Measurements from ENCODE around the gene PHEX.

Gene PHEX

GRCh38 chrX:21990832-21991231 lies 41.3 kb upstream of the PHEX start:
- Histone ChIP-seq H3K36me3 (ENCODE audit: control insufficient read depth in 1 of 2, insufficient read depth in 2 of 2, low read length in 2 of 2) (peaks cover 19 to 27% of the 10 kb centered on the region in 2 experiments), H3K79me2 (ENCODE audit: control insufficient read depth, insufficient read depth, low read length, poor library complexity) (no peaks in the 10 kb centered on the region), H4K91ac (ENCODE audit: low read depth, low read length) (no peak overlapping the region), H3K4ac (ENCODE audit: low read depth, low read length) (no peak overlapping the region), H3K9me3 (ENCODE audit: insufficient read depth, low read depth, low read length) (no peaks in the 10 kb centered on the region), H3K4me2 (ENCODE audit: low read length) (no peak overlapping the region), H3K4me3 (ENCODE audit: low read depth, low read length) (no peak overlapping the region), H2AK5ac (ENCODE audit: low read length) (no peak overlapping the region), H3K4me1 (ENCODE audit: control insufficient read depth in 1 of 2, insufficient read depth in 2 of 2, low read length in 2 of 2) (no peaks in the 10 kb centered on the region), H3K23ac (ENCODE audit: low read length) (no peak overlapping the region), H3K18ac (ENCODE audit: low read length) (no peak overlapping the region), H4K8ac (ENCODE audit: low read depth, low read length) (no peak overlapping the region), H2BK12ac (ENCODE audit: low read length) (no peak overlapping the region), H2AFZ (ENCODE audit: insufficient read depth, low read length, poor library complexity) (no peak overlapping the region), H3K14ac (ENCODE audit: low read length) (no peak overlapping the region), H3K27me3 (ENCODE audit: insufficient read depth, low read length) (no peaks in the 10 kb centered on the region), H3K27ac (ENCODE audit: low read depth, low read length) (no peak overlapping the region), H2BK120ac (ENCODE audit: insufficient read depth, low read length, poor library complexity) (no peak overlapping the region), H4K12ac (ENCODE audit: low read depth, low read length) (no peak overlapping the region), H3K79me1 (ENCODE audit: low read length) (no peaks in the 10 kb centered on the region), H2BK5ac (ENCODE audit: low read depth, low read length, poor library complexity) (no peak overlapping the region), H3K9ac (ENCODE audit: low read length) (no peak overlapping the region)
- no CpG with 5 or more reads among the region's 8 CpGs for WGBS (ENCODE audit: extremely low coverage, insufficient coverage, insufficient read length)
- DNase-seq, result no peak

- Histone ChIP-seq H3K4ac (ENCODE audit: low read depth, low read length) (no peak overlapping the region), H3K4me1 (ENCODE audit: control insufficient read depth in 1 of 2, insufficient read depth in 2 of 2, low read length in 2 of 2) (no peaks in the 10 kb centered on the region), H2BK5ac (ENCODE audit: low read depth, low read length, poor library complexity) (no peak overlapping the region), H2AFZ (ENCODE audit: insufficient read depth, low read length, poor library complexity) (no peak overlapping the region), H3K14ac (ENCODE audit: low read length) (no peak overlapping the region), H3K4me3 (ENCODE audit: low read depth, low read length) (no peak overlapping the region), H4K91ac (ENCODE audit: low read depth, low read length) (no peak overlapping the region), H2BK120ac (ENCODE audit: insufficient read depth, low read length, poor library complexity) (no peak overlapping the region), H3K79me2 (ENCODE audit: control insufficient read depth, insufficient read depth, low read length, poor library complexity) (no peaks in the 10 kb centered on the region), H4K8ac (ENCODE audit: low read depth, low read length) (no peak overlapping the region), H3K18ac (ENCODE audit: low read length) (no peak overlapping the region), H3K23ac (ENCODE audit: low read length) (no peak overlapping the region), H3K9ac (ENCODE audit: low read length) (no peak overlapping the region), H3K27ac (ENCODE audit: low read depth, low read length) (no peak overlapping the region), H2AK5ac (ENCODE audit: low read length) (no peak overlapping the region), H3K79me1 (ENCODE audit: low read length) (no peaks in the 10 kb centered on the region), H2BK12ac (ENCODE audit: low read length) (no peak overlapping the region), H3K9me3 (ENCODE audit: insufficient read depth, low read depth, low read length) (no peaks in the 10 kb centered on the region), H4K12ac (ENCODE audit: low read depth, low read length) (no peak overlapping the region), H3K4me2 (ENCODE audit: low read length) (no peak overlapping the region), H3K27me3 (ENCODE audit: insufficient read depth, low read length) (no peaks in the 10 kb centered on the region), H3K36me3 (ENCODE audit: control insufficient read depth in 1 of 2, insufficient read depth in 2 of 2, low read length in 2 of 2) (peaks cover 17 to 25% of the 10 kb centered on the region in 2 experiments)
- no peak for DNase-seq
- no CpG with 5 or more reads among the region's 3 CpGs for WGBS (ENCODE audit: extremely low coverage, insufficient coverage, insufficient read length)
These were observed 40.6 kb upstream of the PHEX start for GRCh38 chrX:21991504-21991903.

- Histone ChIP-seq H3K79me1 (ENCODE audit: low read length) (no peaks in the 10 kb centered on the region), H3K23ac (ENCODE audit: low read length) (no peak overlapping the region), H3K4me3 (ENCODE audit: low read depth, low read length) (no peak overlapping the region), H2BK12ac (ENCODE audit: low read length) (no peak overlapping the region), H3K4ac (ENCODE audit: low read depth, low read length) (no peak overlapping the region), H3K18ac (ENCODE audit: low read length) (no peak overlapping the region), H3K9me3 (ENCODE audit: insufficient read depth, low read depth, low read length) (no peaks in the 10 kb centered on the region), H3K4me2 (ENCODE audit: low read length) (no peak overlapping the region), H4K8ac (ENCODE audit: low read depth, low read length) (no peak overlapping the region), H2BK5ac (ENCODE audit: low read depth, low read length, poor library complexity) (no peak overlapping the region), H3K9ac (ENCODE audit: low read length) (no peak overlapping the region), H3K27me3 (ENCODE audit: insufficient read depth, low read length) (no peaks in the 10 kb centered on the region), H2AK5ac (ENCODE audit: low read length) (no peak overlapping the region), H2AFZ (ENCODE audit: insufficient read depth, low read length, poor library complexity) (no peak overlapping the region), H4K91ac (ENCODE audit: low read depth, low read length) (no peak overlapping the region), H2BK120ac (ENCODE audit: insufficient read depth, low read length, poor library complexity) (no peak overlapping the region), H3K27ac (ENCODE audit: low read depth, low read length) (no peak overlapping the region), H4K12ac (ENCODE audit: low read depth, low read length) (no peak overlapping the region), H3K36me3 (ENCODE audit: control insufficient read depth in 1 of 2, insufficient read depth in 2 of 2, low read length in 2 of 2) (peaks cover 12 to 19% of the 10 kb centered on the region in 2 experiments), H3K79me2 (ENCODE audit: control insufficient read depth, insufficient read depth, low read length, poor library complexity) (no peaks in the 10 kb centered on the region), H3K14ac (ENCODE audit: low read length) (no peak overlapping the region), H3K4me1 (ENCODE audit: control insufficient read depth in 1 of 2, insufficient read depth in 2 of 2, low read length in 2 of 2) (no peaks in the 10 kb centered on the region)
- WGBS (ENCODE audit: extremely low coverage, insufficient coverage, insufficient read length), result no CpG with 5 or more reads among the region's 8 CpGs
- no peak for DNase-seq
These were observed 38.9 kb upstream of the PHEX start for GRCh38 chrX:21993265-21993664.

GRCh38 chrX:21996872-21997455 lies 35.2 kb upstream of the PHEX start:
- H2AK5ac ChIP-seq (ENCODE audit: low read length), result no peak overlapping the region
- H2BK120ac ChIP-seq (ENCODE audit: insufficient read depth, low read length, poor library complexity), result no peak overlapping the region
- no peak overlapping the region for H3K27ac ChIP-seq (ENCODE audit: low read depth, low read length)
- no peaks in the 10 kb centered on the region for H3K79me2 ChIP-seq (ENCODE audit: control insufficient read depth, insufficient read depth, low read length, poor library complexity)
- DNase-seq, result no peak
- H3K9me3 ChIP-seq (ENCODE audit: insufficient read depth, low read depth, low read length), result no peaks in the 10 kb centered on the region
- H2AFZ ChIP-seq (ENCODE audit: insufficient read depth, low read length, poor library complexity), result no peak overlapping the region
- no peak overlapping the region for H4K8ac ChIP-seq (ENCODE audit: low read depth, low read length)
- peaks cover 5 to 11% of the 10 kb centered on the region in 2 experiments for H3K36me3 ChIP-seq (ENCODE audit: control insufficient read depth in 1 of 2, insufficient read depth in 2 of 2, low read length in 2 of 2)
- H3K23ac ChIP-seq (ENCODE audit: low read length), result no peak overlapping the region
- H3K14ac ChIP-seq (ENCODE audit: low read length), result no peak overlapping the region
- H3K79me1 ChIP-seq (ENCODE audit: low read length), result no peaks in the 10 kb centered on the region
- H2BK5ac ChIP-seq (ENCODE audit: low read depth, low read length, poor library complexity), result no peak overlapping the region
- WGBS (ENCODE audit: extremely low coverage, insufficient coverage, insufficient read length), result no CpG with 5 or more reads among the region's 10 CpGs
- H3K4me3 ChIP-seq (ENCODE audit: low read depth, low read length), result no peak overlapping the region
- H3K4ac ChIP-seq (ENCODE audit: low read depth, low read length), result no peak overlapping the region
- H3K4me2 ChIP-seq (ENCODE audit: low read length), result no peak overlapping the region
- H3K27me3 ChIP-seq (ENCODE audit: insufficient read depth, low read length), result no peaks in the 10 kb centered on the region
- H3K18ac ChIP-seq (ENCODE audit: low read length), result no peak overlapping the region
- H3K9ac ChIP-seq (ENCODE audit: low read length), result no peak overlapping the region
- no peak overlapping the region for H4K91ac ChIP-seq (ENCODE audit: low read depth, low read length)
- H4K12ac ChIP-seq (ENCODE audit: low read depth, low read length), result no peak overlapping the region
- H3K4me1 ChIP-seq (ENCODE audit: control insufficient read depth in 1 of 2, insufficient read depth in 2 of 2, low read length in 2 of 2), result no peaks in the 10 kb centered on the region
- no peak overlapping the region for H2BK12ac ChIP-seq (ENCODE audit: low read length)

Data from trophoblast cell (in vitro differentiated cells and primary cell).